Osteoblast (primary cell): Measurements from ENCODE around the gene PSMB5. TPM values are rescaled to one million over a fixed set of nuclear protein-coding genes. Genes with fewer than 3 reads are reported as not detected.

Experiments used
- DNase-seq: peaks from one replicate; pipeline ENCODE4 v3.0.0; 2011; ENCODE audit warnings: low spot score, mixed read lengths; ENCODE audit not compliant: insufficient read length; ENCODE audit errors: missing footprints
- H2AFZ ChIP-seq: 2 replicates; pipeline ENCODE4 v1.6.0; 2011; ENCODE audit warnings: mild to moderate bottlenecking, low read length
- H3K27ac ChIP-seq: 2 replicates; pipeline ENCODE4 v1.5.1; 2011; ENCODE audit warnings: mild to moderate bottlenecking, low read depth, low read length, moderate library complexity
- H3K27me3 ChIP-seq: 2 replicates; pipeline ENCODE4 v1.6.0; 2012; ENCODE audit warnings: mild to moderate bottlenecking, control low read depth, inconsistent platforms, low read length, moderate library complexity; ENCODE audit not compliant: insufficient read depth
- H3K36me3 ChIP-seq: 2 replicates; pipeline ENCODE4 v1.5.1; 2011; ENCODE audit warnings: mild to moderate bottlenecking, low read length, control low read depth, moderate library complexity; ENCODE audit not compliant: insufficient read depth
- H3K4me1 ChIP-seq: 2 replicates; pipeline ENCODE4 v1.5.1; 2011; ENCODE audit warnings: mild to moderate bottlenecking, low read length, control low read depth, moderate library complexity; ENCODE audit not compliant: insufficient read depth
- H3K4me2 ChIP-seq: 2 replicates; pipeline ENCODE4 v1.6.0; 2011; ENCODE audit warnings: mild to moderate bottlenecking, low read length; ENCODE audit not compliant: insufficient read depth
- H3K4me3 ChIP-seq: fragments of 200-600 bp; sonication (generic); 3 replicates; pipeline ENCODE4 v1.5.1; 2012; ENCODE audit warnings: mild to moderate bottlenecking, low read length, inconsistent platforms; ENCODE audit not compliant: insufficient read depth
- H3K79me2 ChIP-seq: 2 replicates; pipeline ENCODE4 v1.6.0; 2012; ENCODE audit warnings: mild to moderate bottlenecking, low read length, control low read depth, inconsistent platforms; ENCODE audit not compliant: insufficient read depth
- H3K9me3 ChIP-seq: 2 replicates; pipeline ENCODE4 v1.5.1; 2011; ENCODE audit warnings: low read depth, low read length, control low read depth
- H4K20me1 ChIP-seq: 2 replicates; pipeline ENCODE4 v1.6.0; 2012; ENCODE audit warnings: mild to moderate bottlenecking, low read length, control low read depth; ENCODE audit not compliant: insufficient read depth
- CTCF ChIP-seq: IDR thresholded peaks from 2 replicates; pipeline ENCODE4 v1.5.1; 2011; ENCODE audit warnings: mild to moderate bottlenecking, low read depth, low read length, moderate library complexity; ENCODE audit errors: extremely low read depth
- total RNA-seq: library from RNA; depleted of rRNA; stranded (reverse); fragments of >200 nt; gene quantifications from 2 replicates; pipeline ENCODE4 v1.2.3, GENCODE V29; 2012

Gene PSMB5
- total RNA-seq, 1 donor, result 162 TPM

- Histone ChIP-seq H2AFZ (no peak overlapping the region), H3K9me3 (no peaks in the 10 kb centered on the region), H3K27me3 (no peaks in the 10 kb centered on the region), H4K20me1 (no peaks in the 10 kb centered on the region), H3K36me3 (no peaks in the 10 kb centered on the region), H3K79me2 (no peaks in the 10 kb centered on the region), H3K27ac (no peak overlapping the region), H3K4me1 (peaks cover 4% of the 10 kb centered on the region), H3K4me2 (no peak overlapping the region), H3K4me3 (no peak overlapping the region)
- no peak for TF ChIP-seq CTCF
- DNase-seq, result peak; percentile 46
These were observed 8.4 kb upstream of the PSMB5 start for GRCh38 chr14:23043145-23043544.

- H3K36me3 ChIP-seq, result no peaks in the 10 kb centered on the region
- H3K9me3 ChIP-seq, result no peaks in the 10 kb centered on the region
- H3K4me2 ChIP-seq, result no peak within 1 kb of the TSS
- H3K27ac ChIP-seq, result no peak within 1 kb of the TSS
- no peak within 1 kb of the TSS for H3K4me3 ChIP-seq
- no peaks in the 10 kb centered on the region for H3K27me3 ChIP-seq
- H4K20me1 ChIP-seq, result no peaks in the 10 kb centered on the region
- peak; percentile 52 for DNase-seq
- H2AFZ ChIP-seq, result peak within 1 kb of the TSS; percentile 10
- H3K4me1 ChIP-seq, result peaks cover 4% of the 10 kb centered on the region
- no peak for TF ChIP-seq CTCF
- no peaks in the 10 kb centered on the region for H3K79me2 ChIP-seq
These were observed 7.7 kb upstream of the PSMB5 start, which contains the start of gene PSMB11 for GRCh38 chr14:23042162-23042965. PSMB11 (plus strand) TSS chr14:23042212; CDS start chr14:23042226, 14 bp downstream.

GRCh38 chr14:23041729-23042128 lies 7.0 kb upstream of the PSMB5 start:
- H3K27me3 ChIP-seq, result no peaks in the 10 kb centered on the region
- no peaks in the 10 kb centered on the region for H3K9me3 ChIP-seq
- no peak for TF ChIP-seq CTCF
- H4K20me1 ChIP-seq, result no peaks in the 10 kb centered on the region
- no peak overlapping the region for H3K4me2 ChIP-seq
- no peak overlapping the region for H3K4me3 ChIP-seq
- peak; percentile 81 for DNase-seq
- peak overlapping the region; percentile 10 for H2AFZ ChIP-seq
- no peaks in the 10 kb centered on the region for H3K36me3 ChIP-seq
- no peak overlapping the region for H3K27ac ChIP-seq
- H3K79me2 ChIP-seq, result no peaks in the 10 kb centered on the region
- H3K4me1 ChIP-seq, result peaks cover 4% of the 10 kb centered on the region

GRCh38 chr14:23040100-23040499 lies 5.4 kb upstream of the PSMB5 start:
- H3K4me3 ChIP-seq, result no peak overlapping the region
- no peaks in the 10 kb centered on the region for H3K36me3 ChIP-seq
- no peak overlapping the region for H2AFZ ChIP-seq
- H4K20me1 ChIP-seq, result no peaks in the 10 kb centered on the region
- H3K4me1 ChIP-seq, result peaks cover 13% of the 10 kb centered on the region
- no peak for TF ChIP-seq CTCF
- H3K27me3 ChIP-seq, result no peaks in the 10 kb centered on the region
- H3K4me2 ChIP-seq, result no peak overlapping the region
- no peak overlapping the region for H3K27ac ChIP-seq
- H3K79me2 ChIP-seq, result no peaks in the 10 kb centered on the region
- no peak for DNase-seq
- H3K9me3 ChIP-seq, result no peaks in the 10 kb centered on the region
